ENCODE measurements around the gene COMTD1.

- TF ChIP-seq CTCF (IDR thresholded peaks at IDR 0.05; ENCODE audit: low read depth, low read length, poor library complexity, severe bottlenecking): peak; percentile 53
- no peak for TF ChIP-seq EZH2phosphoT487 (IDR thresholded peaks at IDR 0.05; ENCODE audit: borderline replicate concordance, low read length)
Observed at GRCh38 chr10:75234683-75235374, 928 bp downstream of the COMTD1 start.

Data from DOHH2 (cell line).